NCI-H524 (cell line): ENCODE data around the gene RARS1.
"Not testable (repeated sequence)": the region's sequence is repeated elsewhere in the genome, so short reads cannot be mapped to it uniquely, and the experiment has no call there.

ENCODE experiments used
- DNase-seq, 2 experiments: peaks; one replicate each; lab custom pipeline; 2025; lab: John Stamatoyannopoulos, UW

The RARS1 gene

DNA sequence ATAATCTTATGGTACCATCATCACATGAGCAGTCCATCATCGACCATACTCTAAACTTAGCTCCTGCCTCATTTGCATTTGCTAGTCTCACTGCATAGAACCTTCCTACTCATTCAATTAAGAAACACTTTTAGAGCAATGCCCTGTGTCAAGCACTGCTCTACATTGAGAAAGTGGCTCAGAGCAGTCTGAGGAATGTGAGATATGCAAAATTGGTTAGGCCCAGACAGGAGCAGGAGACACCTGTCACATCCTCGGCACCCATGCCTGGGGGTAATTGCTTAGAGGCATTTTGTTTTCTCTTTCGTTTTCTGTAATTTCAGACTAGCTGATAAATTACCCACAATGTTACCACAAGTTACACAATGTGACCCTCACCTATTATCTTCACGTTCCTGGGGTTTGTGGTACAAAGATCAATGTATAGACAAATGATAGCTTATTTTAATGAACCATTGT is 4.9 kb upstream of the RARS1 start:
- no peak for DNase-seq

DNA sequence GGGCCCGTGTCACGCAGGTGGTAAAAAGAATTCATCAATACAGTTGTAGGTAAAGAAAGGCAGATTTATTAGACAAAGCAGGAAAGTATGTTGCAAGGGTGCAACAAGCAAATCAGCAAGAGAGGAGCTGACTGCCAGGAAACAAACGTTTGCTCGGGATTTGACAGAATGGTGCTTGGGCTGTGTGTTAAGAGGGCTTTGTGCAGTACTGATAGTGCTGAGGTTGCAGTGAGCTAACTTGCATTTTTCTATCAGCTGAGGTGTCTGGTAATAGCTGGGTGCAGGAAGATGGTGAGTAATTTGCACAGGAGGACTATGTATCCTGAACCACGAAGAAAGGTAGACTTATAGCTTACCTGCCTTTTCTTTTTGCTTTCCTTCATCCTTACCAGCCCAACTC is 3.9 kb upstream of the RARS1 start:
- no peak for DNase-seq

- DNase-seq: no peak
Measured at GRCh38 chr5:168489059-168489458, 2.8 kb downstream of the RARS1 start.

DNA sequence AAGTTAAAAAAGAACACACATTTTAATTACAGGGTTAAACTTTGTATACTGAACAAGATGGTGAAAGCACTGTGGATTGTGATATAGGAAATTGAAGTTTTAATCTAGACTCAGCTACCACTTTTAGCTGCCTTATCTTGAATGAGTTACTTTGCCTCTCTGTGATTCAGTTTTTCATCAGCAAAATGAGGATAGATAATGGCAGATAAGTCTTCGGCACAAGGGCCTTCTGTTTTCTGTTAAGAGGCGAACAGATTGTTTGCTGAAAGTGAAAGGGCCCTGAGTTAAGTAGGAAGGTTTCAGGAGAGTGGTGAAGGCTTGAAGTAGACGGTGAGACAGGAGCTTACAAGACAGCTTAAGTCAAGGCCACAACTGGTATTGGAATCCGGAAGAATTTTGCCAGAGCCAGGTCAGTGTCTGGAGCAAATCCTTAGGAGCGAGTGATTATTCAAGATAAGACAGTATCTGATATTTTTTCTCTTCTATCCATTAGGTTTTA is 7.8 kb downstream of the RARS1 start:
- DNase-seq: no peak

- DNase-seq: no peak
Measured at GRCh38 chr5:168502563-168503237, 16.4 kb downstream of the RARS1 start.

- no peak for DNase-seq
Measured at GRCh38 chr5:168513861-168514428, 27.7 kb downstream of the RARS1 start.

DNA sequence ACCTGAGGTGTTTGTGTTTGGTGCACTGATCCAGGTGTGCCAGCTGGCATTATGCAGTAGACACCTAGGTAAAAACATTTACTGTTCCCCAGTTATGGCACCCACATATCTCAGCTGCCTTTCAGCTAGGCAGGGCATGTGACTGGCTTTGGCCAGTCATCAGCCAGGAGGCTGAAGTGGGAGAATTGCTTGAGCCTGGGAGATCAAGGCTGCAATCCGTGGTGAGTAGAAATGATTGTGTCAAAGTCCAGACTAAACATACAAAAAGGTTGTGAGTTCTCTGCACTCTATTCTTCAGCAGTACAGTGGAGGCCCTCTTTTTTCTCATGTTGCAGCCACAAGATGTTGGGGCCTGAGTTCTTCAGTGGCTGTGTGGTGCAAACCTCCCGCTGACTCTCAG is 39.6 kb downstream of the RARS1 start:
- DNase-seq: no peak

DNA sequence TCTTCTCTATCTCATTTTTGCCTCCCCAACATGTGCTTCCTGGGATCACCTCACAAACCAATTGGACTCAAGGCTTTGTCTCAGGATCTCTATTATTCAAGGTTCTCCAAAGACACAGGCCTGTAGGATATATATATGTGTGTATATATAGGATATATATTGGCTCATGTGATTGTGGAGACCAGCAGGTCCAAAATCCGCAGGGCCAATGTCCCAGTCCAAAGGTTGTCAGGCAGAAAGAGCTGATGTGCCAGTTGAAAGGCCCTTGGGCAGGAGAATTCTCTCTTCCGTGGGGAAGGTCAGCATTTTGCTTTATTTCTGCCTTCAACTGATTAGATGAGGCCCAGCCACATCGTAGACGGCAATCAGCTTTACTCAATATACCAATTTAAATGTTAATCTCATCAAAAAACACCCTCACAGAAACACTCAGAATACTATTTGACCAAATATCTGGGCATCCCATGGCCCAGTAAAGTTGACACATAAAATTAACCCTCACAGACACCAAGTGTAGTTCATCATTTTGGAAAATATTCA is 41.6 kb downstream of the RARS1 start:
- DNase-seq: no peak

DNA sequence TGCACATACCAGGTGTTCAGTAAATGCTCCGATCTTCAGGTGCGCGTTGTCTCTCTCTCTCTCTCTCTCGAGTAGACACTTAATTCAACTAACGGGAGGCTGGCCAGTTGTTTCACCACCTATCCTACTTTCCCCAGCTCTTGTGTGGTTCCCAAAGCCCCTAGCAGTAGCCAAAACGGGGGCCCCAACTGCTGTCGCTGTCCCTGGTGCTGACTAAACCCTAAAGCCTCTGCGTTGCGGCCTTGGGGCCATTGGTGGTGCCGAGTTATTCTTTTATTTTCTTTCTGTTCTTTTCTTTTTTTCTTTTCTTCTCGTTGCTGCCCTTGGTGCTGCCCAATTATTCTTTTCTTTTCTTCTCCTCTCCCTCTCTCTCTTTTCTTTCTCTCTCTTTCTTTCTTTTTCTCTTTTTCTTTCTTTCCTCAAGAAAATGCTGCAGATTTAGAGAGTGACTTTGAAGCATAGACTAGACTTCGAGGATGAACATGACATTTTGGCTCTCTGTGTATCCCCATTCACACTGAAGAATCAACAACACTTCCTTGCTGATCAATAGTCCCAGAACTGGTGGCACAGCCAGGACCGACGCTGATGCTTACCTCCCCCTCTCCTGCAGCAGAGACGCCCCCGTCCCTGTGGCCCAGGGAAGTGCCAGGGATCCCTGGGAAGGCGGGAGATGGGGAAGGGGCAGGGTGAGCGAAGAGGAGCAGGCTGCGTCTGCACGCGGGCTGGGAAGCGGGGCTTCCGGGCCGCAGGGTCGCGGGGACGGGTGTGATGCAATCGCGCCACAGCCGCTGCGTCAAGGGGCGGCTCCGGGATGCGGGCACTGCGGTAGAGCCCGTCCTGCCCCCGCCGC is 42.5 kb downstream of the RARS1 start, which contains the start of gene FBLL1:
Gene FBLL1, plus strand, starts transcription at position 785 of the 853 bp plus-strand sequence. CDS start 200 bp downstream, outside the sequence.
- peak; percentile 20 to 51 for DNase-seq

DNA sequence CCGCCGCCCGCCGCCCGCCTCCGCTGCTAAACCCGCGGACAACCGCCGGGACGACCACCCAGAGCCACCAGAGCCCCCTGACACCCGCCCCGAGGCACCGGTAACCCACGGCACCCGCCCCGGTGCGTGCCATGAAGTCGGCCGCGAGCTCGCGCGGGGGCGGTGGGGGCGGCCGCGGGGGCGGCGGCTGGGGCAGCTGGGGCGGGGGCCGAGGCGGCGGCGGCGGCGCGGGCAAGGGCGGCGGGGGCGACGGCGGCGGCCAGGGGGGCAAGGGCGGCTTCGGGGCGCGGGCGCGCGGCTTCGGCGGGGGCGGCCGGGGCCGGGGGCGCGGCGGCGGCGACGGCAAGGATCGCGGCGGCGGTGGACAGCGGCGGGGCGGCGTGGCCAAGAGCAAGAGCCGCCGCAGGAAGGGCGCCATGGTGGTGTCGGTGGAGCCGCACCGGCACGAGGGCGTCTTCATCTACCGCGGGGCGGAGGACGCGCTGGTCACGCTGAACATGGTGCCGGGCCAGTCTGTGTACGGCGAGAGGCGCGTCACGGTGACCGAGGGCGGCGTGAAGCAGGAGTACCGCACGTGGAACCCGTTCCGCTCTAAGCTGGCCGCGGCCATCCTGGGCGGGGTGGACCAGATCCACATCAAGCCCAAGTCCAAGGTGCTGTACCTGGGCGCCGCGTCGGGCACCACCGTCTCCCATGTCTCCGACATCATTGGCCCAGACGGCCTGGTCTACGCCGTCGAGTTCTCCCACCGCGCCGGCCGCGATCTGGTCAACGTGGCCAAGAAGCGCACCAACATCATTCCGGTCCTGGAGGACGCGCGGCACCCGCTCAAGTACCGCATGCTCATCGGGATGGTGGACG is 43.3 kb downstream of the RARS1 start:
- peak in 1 of 2 experiments; percentile 7 for DNase-seq

DNA sequence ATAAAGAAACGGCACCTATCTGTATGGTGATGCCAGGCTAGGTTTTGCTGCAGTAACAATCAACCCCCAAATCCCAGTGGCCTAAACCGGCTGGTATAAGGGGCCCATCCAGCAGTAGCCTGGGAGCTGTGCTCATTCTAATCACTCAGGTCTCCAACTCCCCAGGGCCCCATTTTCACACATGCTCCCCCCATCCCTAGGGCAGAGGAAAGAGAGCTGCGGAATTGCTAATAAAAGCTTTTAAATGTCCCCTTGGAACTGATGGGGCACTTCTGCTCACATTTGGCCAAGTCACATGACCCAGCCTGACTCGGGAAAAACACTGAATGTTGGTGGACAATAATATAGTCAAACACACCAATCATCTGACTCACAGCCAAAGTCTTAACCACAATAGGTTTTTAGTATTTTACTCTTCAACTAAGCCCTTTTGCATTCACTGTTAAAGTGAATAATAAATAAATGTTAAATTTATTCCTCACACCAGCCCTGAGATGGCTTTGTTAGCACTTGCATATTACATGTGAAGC is 44.4 kb downstream of the RARS1 start:
- DNase-seq: peak in 1 of 2 experiments; percentile 4

- DNase-seq: no peak
Measured at GRCh38 chr5:168531191-168531590, 44.9 kb downstream of the RARS1 start.

DNA sequence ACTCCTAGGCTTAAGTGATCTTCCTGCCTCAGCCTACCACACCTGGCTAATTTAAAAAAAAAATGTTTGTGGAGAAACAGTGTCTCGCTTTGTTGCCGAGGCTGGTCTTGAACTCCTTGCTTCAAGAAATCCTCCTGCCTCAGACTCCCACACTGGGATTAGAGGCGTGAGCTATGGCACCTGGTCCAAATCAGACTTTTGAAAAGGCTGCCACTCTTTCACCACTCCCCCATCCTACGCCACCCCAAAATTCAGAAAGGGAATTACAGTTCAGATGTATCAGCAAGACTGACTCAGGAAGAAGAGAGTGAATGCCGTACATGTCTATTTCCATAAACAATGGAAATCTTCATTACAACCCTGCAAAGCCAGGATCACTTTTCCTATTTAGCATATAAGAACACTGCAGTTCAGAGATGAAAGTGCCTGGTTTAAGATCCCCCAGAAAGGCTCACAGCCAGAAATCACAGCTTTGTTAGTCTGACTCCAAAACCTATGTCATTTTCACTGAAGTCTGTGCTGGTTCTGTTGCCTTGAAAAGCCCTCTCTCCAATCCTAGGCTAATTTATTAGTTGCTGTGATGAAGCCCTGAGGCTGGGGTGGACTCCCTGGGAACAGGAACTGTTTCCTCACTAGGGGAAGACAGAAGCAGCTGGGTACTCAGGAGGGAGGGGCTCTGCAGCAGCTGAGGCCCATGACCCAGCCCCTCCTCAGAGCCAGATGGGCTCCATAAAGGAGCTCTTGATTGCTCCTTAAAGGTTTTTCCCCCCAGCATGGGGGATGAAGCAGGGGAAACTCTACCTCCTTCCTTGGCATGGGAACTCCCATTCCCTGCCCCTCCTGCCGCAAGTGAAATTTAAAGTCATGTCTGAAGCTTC is 46.0 kb downstream of the RARS1 start:
- DNase-seq: peak; percentile 85 to 94

- not testable (repeated sequence) for DNase-seq
Measured at GRCh38 chr5:168534351-168534750, 48.1 kb downstream of the RARS1 start.

GRCh38 chr5:168537176-168537575 is 50.9 kb downstream of the RARS1 start:
- DNase-seq: no peak

DNA sequence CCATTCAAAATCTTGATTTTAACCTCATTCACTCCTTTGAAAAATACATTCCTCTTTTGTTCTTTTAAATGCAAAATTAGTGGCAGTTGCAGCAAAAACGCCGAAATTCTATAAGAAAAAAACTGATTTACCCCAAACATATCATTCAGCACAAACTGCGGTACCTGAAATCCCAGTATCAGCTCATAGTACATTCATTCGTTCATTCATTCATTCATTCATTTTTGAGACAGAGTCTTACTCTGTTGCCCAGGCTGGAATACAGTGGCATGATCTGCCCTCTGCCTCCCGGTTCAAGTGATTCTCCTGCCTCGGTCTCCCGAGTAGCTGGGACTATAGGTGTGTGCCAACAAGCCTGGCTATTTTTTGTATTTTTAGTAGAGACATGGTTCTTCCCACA is 63.3 kb downstream of the RARS1 start:
- no peak for DNase-seq

DNA sequence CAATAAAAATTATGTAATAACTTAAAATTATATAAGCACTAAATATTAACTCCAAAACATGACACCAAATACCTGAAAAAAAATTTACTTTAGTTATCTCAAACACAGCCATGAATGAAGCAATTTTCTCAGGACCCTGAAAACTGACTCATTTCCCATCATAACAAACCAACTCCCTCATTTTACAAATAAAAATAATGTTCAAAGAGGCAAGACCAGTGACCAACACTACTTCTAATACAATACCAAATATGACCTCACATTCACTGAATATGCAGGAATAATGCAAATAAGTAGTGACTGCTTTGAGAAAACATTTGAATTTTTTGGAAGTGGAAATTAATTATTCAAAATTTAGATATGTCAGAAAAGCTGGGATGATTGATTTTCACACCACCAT is 64.4 kb downstream of the RARS1 start:
- DNase-seq: no peak

GRCh38 chr5:168552146-168552545 is 65.9 kb downstream of the RARS1 start:
- no peak for DNase-seq

GRCh38 chr5:168553377-168554130 is 67.3 kb downstream of the RARS1 start:
- no peak for DNase-seq
